Activated CD4-positive, alpha-beta T cell treated with anti-CD3 and anti-CD28 coated beads for 36 hours (primary cell): ENCODE measurements around the gene NRXN3. TPM values are rescaled to one million over a fixed set of nuclear protein-coding genes. Genes with fewer than 3 reads are reported as not detected.

Experiments used
- ATAC-seq: fragments of 200-7000 bp; cut with Tn5 transposase; one replicate; pipeline ENCODE4 v1.10.0; 2021; ENCODE audit warnings: mild to moderate bottlenecking, moderate library complexity
- CTCF ChIA-PET: fragments of 350-600 bp; sonication (Branson Sonifier 250); formaldehyde crosslinking; loops from one replicate; lab custom pipeline; 2021; ENCODE audit warnings: antibody characterized with exemption; lab: Charles Lee
- POLR2A ChIA-PET: fragments of 350-600 bp; sonication (Branson Sonifier 250); formaldehyde crosslinking; loops from one replicate; lab custom pipeline; 2021; ENCODE audit warnings: antibody characterized with exemption, inconsistent platforms; lab: Charles Lee
- DNase-seq: peaks from one replicate; pipeline ENCODE4 v3.0.0-alpha.2; 2020
- H3K27ac Mint-ChIP-seq: one replicate; pipeline ENCODE4 v1.8.0; 2021; ENCODE audit warnings: mixed read lengths
- H3K27me3 Mint-ChIP-seq: one replicate; pipeline ENCODE4 v1.8.0; 2021; ENCODE audit warnings: mixed read lengths
- H3K36me3 Mint-ChIP-seq: one replicate; pipeline ENCODE4 v1.8.0; 2021; ENCODE audit warnings: low read depth, mixed read lengths
- H3K4me1 Mint-ChIP-seq: one replicate; pipeline ENCODE4 v1.8.0; 2021; ENCODE audit warnings: mixed read lengths
- H3K4me3 Mint-ChIP-seq: one replicate; pipeline ENCODE4 v1.8.0; 2021; ENCODE audit warnings: mild to moderate bottlenecking, moderate library complexity, mixed read lengths
- H3K9me3 Mint-ChIP-seq: one replicate; pipeline ENCODE4 v1.8.0; 2021; ENCODE audit warnings: low read depth, mixed read lengths
- intact Hi-C, 2 experiments: fragments of 100-400 bp; cut with DNase I in 1 of 2; cut with micrococcal nuclease in 1 of 2; formaldehyde crosslinking; loops; one replicate each; pipeline versions ENCODE4 v1.14.2 to v1.15.1; 2022 to 2024; cut with DNase I, micrococcal nuclease
- total RNA-seq, 2 experiments: library from RNA; stranded (reverse); gene quantifications; one replicate each; pipeline ENCODE4 v1.2.3, GENCODE V29; 2021

Gene NRXN3
- total RNA-seq, 2 experiments from 2014 or later = not detected

DNA sequence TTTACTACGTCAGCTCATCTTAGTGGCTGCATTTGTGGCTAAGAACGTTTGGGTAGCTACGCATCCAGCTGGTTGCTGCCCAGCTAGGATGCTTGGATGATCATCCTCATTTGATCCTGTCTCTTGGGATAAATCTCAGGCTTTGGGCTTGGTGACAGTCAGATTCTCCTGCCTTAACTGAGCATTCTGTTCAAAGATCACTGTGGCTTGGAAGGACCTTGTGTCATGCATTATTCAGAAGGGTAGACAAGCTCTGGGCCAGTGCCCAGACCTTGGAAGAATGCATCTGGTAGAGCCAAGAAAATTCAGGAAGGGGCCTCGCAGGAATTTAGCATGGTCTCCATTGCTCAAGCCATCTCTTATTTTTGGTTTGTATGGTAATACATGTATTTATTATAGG lies 188.4 kb downstream of the NRXN3 start:
- Mint-ChIP-seq H3K36me3 (no peaks in the 10 kb centered on the region), H3K27ac (no peak overlapping the region), H3K9me3 (no peaks in the 10 kb centered on the region), H3K27me3 (peaks cover 5% of the 10 kb centered on the region), H3K4me1 (no peaks in the 10 kb centered on the region), H3K4me3 (no peak overlapping the region)
- DNase-seq (no peak), ATAC-seq (no peak)
- POLR2A ChIA-PET = no interaction called here
- intact Hi-C loops = no loop called here
- CTCF ChIA-PET = no interaction called here

GRCh38 chr14:78359581-78359980 lies 189.4 kb downstream of the NRXN3 start:
- H3K4me3 Mint-ChIP-seq = no peak overlapping the region
- ATAC-seq (no peak), DNase-seq (no peak)
- intact Hi-C loops = no loop called here
- H3K4me1 Mint-ChIP-seq = no peaks in the 10 kb centered on the region
- ChIA-PET CTCF (no interaction called here), POLR2A (no interaction called here)
- no peak overlapping the region for H3K27ac Mint-ChIP-seq
- no peaks in the 10 kb centered on the region for H3K36me3 Mint-ChIP-seq
- H3K27me3 Mint-ChIP-seq = peaks cover 5% of the 10 kb centered on the region
- H3K9me3 Mint-ChIP-seq = no peaks in the 10 kb centered on the region

DNA sequence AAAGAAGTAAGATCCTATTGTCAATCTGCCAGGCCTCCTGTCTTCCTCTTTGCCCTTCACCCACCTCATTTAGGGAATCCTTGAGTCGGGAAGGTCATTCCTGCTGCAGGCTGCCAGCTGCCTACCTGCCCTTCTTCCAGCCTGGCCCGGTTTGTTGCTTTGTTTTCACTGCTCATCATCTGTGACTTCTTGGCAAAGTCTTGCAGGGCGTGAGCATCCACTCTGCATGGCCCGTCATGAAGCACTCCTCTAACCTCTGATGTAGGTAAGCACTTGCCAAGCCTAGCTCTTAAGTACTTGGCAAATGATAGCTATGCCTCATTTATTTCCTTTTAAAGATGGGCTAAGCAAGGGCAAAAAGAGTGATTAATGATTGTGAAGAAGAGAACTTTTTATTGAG lies 192.8 kb downstream of the NRXN3 start:
- no peak overlapping the region for H3K27ac Mint-ChIP-seq
- no peak overlapping the region for H3K4me3 Mint-ChIP-seq
- intact Hi-C loops = no loop called here
- no peaks in the 10 kb centered on the region for H3K9me3 Mint-ChIP-seq
- CTCF ChIA-PET = no interaction called here
- POLR2A ChIA-PET = no interaction called here
- H3K4me1 Mint-ChIP-seq = no peaks in the 10 kb centered on the region
- H3K27me3 Mint-ChIP-seq = no peaks in the 10 kb centered on the region
- H3K36me3 Mint-ChIP-seq = no peaks in the 10 kb centered on the region
- ATAC-seq (no peak), DNase-seq (no peak)

- ATAC-seq = no peak
- no peaks in the 10 kb centered on the region for H3K36me3 Mint-ChIP-seq
Observed at GRCh38 chr14:78367355-78367754, 197.2 kb downstream of the NRXN3 start.

DNA sequence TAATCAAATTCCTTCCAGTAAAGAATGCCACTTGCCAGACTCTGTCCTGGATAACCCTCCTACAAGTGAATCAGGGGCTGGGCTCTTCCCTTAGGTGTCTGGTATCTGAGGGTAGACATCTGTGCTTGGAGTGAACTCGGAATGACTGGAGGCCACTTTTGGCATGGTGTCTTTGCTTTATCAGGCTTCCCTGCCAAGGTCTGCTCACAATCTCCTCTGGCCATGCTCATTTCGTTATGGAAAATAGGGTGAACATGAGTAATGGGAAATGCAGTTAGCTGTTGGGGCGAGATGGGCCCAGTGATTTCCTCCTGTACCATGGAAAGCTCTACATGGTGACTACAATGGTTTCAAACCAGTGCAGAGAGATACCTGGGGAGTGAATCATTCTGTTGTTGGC lies 212.9 kb downstream of the NRXN3 start:
- POLR2A ChIA-PET = no interaction called here
- CTCF ChIA-PET = no interaction called here
- H3K36me3 Mint-ChIP-seq = no peaks in the 10 kb centered on the region
- H3K27me3 Mint-ChIP-seq = no peaks in the 10 kb centered on the region
- H3K4me1 Mint-ChIP-seq = no peaks in the 10 kb centered on the region
- no peak overlapping the region for H3K4me3 Mint-ChIP-seq
- DNase-seq (no peak), ATAC-seq (no peak)
- no peak overlapping the region for H3K27ac Mint-ChIP-seq
- peaks cover 2% of the 10 kb centered on the region for H3K9me3 Mint-ChIP-seq
- intact Hi-C loops = no loop called here

More at GRCh38 chr14:78367355-78367754, 197.2 kb downstream of the NRXN3 start:
- no peaks in the 10 kb centered on the region for H3K9me3 Mint-ChIP-seq
- H3K27ac Mint-ChIP-seq = no peak overlapping the region
- H3K4me1 Mint-ChIP-seq = no peaks in the 10 kb centered on the region
- DNase-seq = no peak
- intact Hi-C loops = no loop called here
- H3K4me3 Mint-ChIP-seq = no peak overlapping the region
- ChIA-PET POLR2A (no interaction called here), CTCF (interaction anchor here (0.6 to 0.9 kb wide), 3 partner anchors 10 to 322 kb away, joined by 3 read pairs; no protein-coding TSS in a partner anchor)
- H3K27me3 Mint-ChIP-seq = peaks cover 11% of the 10 kb centered on the region

DNA sequence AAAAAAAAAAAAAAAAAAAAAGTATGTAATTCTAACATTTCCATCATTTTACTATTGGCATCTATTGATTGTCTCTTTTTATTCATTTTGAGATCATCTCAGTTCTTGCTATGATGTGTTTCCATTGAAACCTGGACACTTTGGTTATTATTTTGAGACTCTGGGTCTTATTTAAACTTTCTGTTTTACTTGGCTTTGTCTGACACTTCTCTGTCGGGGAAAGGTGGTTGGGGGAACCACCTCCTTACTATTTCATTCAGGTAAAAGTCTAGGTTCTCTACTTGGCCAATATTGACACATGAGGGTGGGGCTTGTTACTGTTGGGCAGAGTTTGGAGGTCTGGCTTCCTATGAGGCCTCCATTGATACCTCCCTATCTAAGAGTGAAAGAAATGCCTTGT lies 228.0 kb downstream of the NRXN3 start:
- intact Hi-C loops = no loop called here
- Mint-ChIP-seq H3K27me3 (peaks cover 5% of the 10 kb centered on the region), H3K4me1 (no peaks in the 10 kb centered on the region), H3K9me3 (no peaks in the 10 kb centered on the region), H3K36me3 (no peaks in the 10 kb centered on the region), H3K27ac (no peak overlapping the region), H3K4me3 (no peak overlapping the region)
- ATAC-seq (no peak), DNase-seq (no peak)
- ChIA-PET CTCF (interaction anchor here (0.6 kb wide), 1 partner anchor 152 kb away, joined by 5 read pairs; no protein-coding TSS in a partner anchor), POLR2A (no interaction called here)

- peak; percentile 38 for DNase-seq
Observed at GRCh38 chr14:78399316-78399889, 229.2 kb downstream of the NRXN3 start.

GRCh38 chr14:78401866-78402265 lies 231.7 kb downstream of the NRXN3 start:
- DNase-seq = no peak
- no peaks in the 10 kb centered on the region for H3K36me3 Mint-ChIP-seq
- CTCF ChIA-PET = no interaction called here
- intact Hi-C loops = no loop called here
- no peak for ATAC-seq
- POLR2A ChIA-PET = no interaction called here
- H3K9me3 Mint-ChIP-seq = no peaks in the 10 kb centered on the region
- peaks cover 4% of the 10 kb centered on the region for H3K27me3 Mint-ChIP-seq
- no peaks in the 10 kb centered on the region for H3K4me1 Mint-ChIP-seq
- H3K27ac Mint-ChIP-seq = no peak overlapping the region
- H3K4me3 Mint-ChIP-seq = no peak overlapping the region

More at GRCh38 chr14:78399316-78399889, 229.2 kb downstream of the NRXN3 start:
- intact Hi-C loops = no loop called here
- H3K36me3 Mint-ChIP-seq = no peaks in the 10 kb centered on the region
- CTCF ChIA-PET = interaction anchor here (0.6 kb wide), 1 partner anchor 875 kb away, joined by 6 read pairs; no protein-coding TSS in a partner anchor
- peaks cover 8% of the 10 kb centered on the region for H3K27me3 Mint-ChIP-seq
- H3K4me1 Mint-ChIP-seq = no peaks in the 10 kb centered on the region
- H3K27ac Mint-ChIP-seq = no peak overlapping the region
- ATAC-seq = no peak
- no peak overlapping the region for H3K4me3 Mint-ChIP-seq
- no peaks in the 10 kb centered on the region for H3K9me3 Mint-ChIP-seq
- POLR2A ChIA-PET = no interaction called here

GRCh38 chr14:78403278-78403815 lies 233.2 kb downstream of the NRXN3 start:
- no peaks in the 10 kb centered on the region for H3K4me1 Mint-ChIP-seq
- no peak overlapping the region for H3K27ac Mint-ChIP-seq
- no peak for DNase-seq
- H3K9me3 Mint-ChIP-seq = no peaks in the 10 kb centered on the region
- ATAC-seq = peak; percentile 33
- CTCF ChIA-PET = interaction anchor here (0.8 to 0.9 kb wide), 2 partner anchors 10 to 163 kb away, joined by 4 to 7 read pairs; no protein-coding TSS in a partner anchor
- intact Hi-C loops = no loop called here
- H3K27me3 Mint-ChIP-seq = peaks cover 7% of the 10 kb centered on the region
- no peak overlapping the region for H3K4me3 Mint-ChIP-seq
- POLR2A ChIA-PET = no interaction called here
- no peaks in the 10 kb centered on the region for H3K36me3 Mint-ChIP-seq

GRCh38 chr14:78405079-78405856 lies 235.1 kb downstream of the NRXN3 start:
- H3K36me3 Mint-ChIP-seq = no peaks in the 10 kb centered on the region
- CTCF ChIA-PET = no interaction called here
- no peaks in the 10 kb centered on the region for H3K9me3 Mint-ChIP-seq
- H3K27ac Mint-ChIP-seq = no peak overlapping the region
- POLR2A ChIA-PET = no interaction called here
- intact Hi-C loops = no loop called here
- peaks cover 7% of the 10 kb centered on the region for H3K27me3 Mint-ChIP-seq
- H3K4me3 Mint-ChIP-seq = no peak overlapping the region
- DNase-seq = no peak
- H3K4me1 Mint-ChIP-seq = no peaks in the 10 kb centered on the region
- ATAC-seq = no peak

DNA sequence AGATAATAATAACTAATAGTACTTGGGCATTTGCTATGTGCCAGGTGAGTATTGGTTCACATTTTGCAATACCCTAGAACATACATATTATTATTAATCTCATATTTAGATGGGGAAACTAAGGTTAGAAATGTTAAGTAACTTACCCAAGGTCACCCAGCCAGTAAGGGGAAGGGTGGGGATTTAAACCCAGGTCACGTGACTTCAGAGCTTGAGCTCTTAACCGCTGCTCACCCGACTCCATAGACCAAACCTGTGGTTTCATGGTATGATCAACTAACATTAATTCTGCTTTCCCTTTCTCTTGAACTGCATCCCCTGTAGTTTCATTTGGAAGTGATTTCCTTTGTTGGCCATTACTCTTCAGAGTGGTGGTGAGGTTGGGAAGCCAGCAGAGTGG lies 242.3 kb downstream of the NRXN3 start:
- intact Hi-C loops = no loop called here

DNA sequence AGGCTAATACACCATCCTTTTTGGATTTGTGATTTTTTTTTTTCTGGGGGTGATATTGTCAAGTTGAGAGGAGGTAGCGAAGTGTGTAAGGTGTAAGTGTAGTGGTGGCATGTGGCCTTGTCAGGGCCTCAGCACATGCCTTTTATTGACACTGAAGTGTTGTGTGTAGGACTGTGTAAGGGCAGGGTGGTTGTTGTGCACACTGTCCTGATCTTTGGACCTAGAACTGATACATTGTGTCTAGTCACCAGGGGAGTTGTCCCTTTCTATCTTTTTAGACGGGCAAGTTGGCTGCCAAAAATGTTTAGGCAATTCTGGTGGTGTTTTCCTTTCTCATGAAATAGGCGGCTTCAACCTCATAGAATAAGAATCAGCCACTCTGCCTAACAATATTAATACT lies 244.0 kb downstream of the NRXN3 start:
- no peaks in the 10 kb centered on the region for H3K4me1 Mint-ChIP-seq
- no peak for ATAC-seq
- H3K27me3 Mint-ChIP-seq = no peaks in the 10 kb centered on the region
- no peak overlapping the region for H3K4me3 Mint-ChIP-seq
- no peaks in the 10 kb centered on the region for H3K36me3 Mint-ChIP-seq
- POLR2A ChIA-PET = no interaction called here
- intact Hi-C loops = no loop called here
- H3K9me3 Mint-ChIP-seq = no peaks in the 10 kb centered on the region
- no peak for DNase-seq
- H3K27ac Mint-ChIP-seq = no peak overlapping the region
- CTCF ChIA-PET = no interaction called here

More for the DNA sequence above, 242.3 kb downstream of the NRXN3 start:
- ATAC-seq (no peak), DNase-seq (no peak)
- no peaks in the 10 kb centered on the region for H3K9me3 Mint-ChIP-seq
- H3K36me3 Mint-ChIP-seq = no peaks in the 10 kb centered on the region
- peaks cover 2% of the 10 kb centered on the region for H3K27me3 Mint-ChIP-seq
- H3K4me1 Mint-ChIP-seq = no peaks in the 10 kb centered on the region
- H3K27ac Mint-ChIP-seq = no peak overlapping the region
- ChIA-PET POLR2A (no interaction called here), CTCF (no interaction called here)
- H3K4me3 Mint-ChIP-seq = no peak overlapping the region
